Liver (tissue), 9 donors: ENCODE measurements around the gene PRPS2. TPM values are rescaled to one million over a fixed set of nuclear protein-coding genes. Genes with fewer than 3 reads are reported as not detected.
A peak's percentile ranks its signal among the peaks of the same experiment; 100 is the strongest.

Experiments used
- DNase-seq: peaks from one replicate; pipeline ENCODE4 v3.0.0-alpha.2; 2017; ENCODE audit warnings: low spot score
- H3K27ac ChIP-seq, 2 donors: one replicate each; pipeline ENCODE4 v1.7.0; 2013; ENCODE audit warnings: inconsistent platforms in 2 of 2, low read length in 2 of 2, control low read depth in 1 of 2, low read depth in 1 of 2, mild to moderate bottlenecking in 1 of 2
- H3K27me3 ChIP-seq, 4 donors: one replicate each; pipeline versions ENCODE4 v1.6.1 to v1.7.0; 2013; ENCODE audit warnings: low read length in 3 of 4, inconsistent platforms in 1 of 4, mild to moderate bottlenecking in 1 of 4, moderate library complexity in 1 of 4; ENCODE audit not compliant: control insufficient read depth in 4 of 4, insufficient read depth in 4 of 4
- H3K36me3 ChIP-seq, 4 donors: one replicate each; pipeline versions ENCODE4 v1.6.1 to v1.7.0; 2013; ENCODE audit warnings: low read length in 3 of 4, mild to moderate bottlenecking in 3 of 4, low read depth in 1 of 4, moderate library complexity in 1 of 4; ENCODE audit not compliant: control insufficient read depth in 4 of 4, insufficient read depth in 3 of 4
- H3K4me1 ChIP-seq, 4 donors: one replicate each; pipeline versions ENCODE4 v1.6.1 to v1.7.0; 2013; ENCODE audit warnings: low read length in 3 of 4, mild to moderate bottlenecking in 3 of 4, moderate library complexity in 1 of 4; ENCODE audit not compliant: control insufficient read depth in 4 of 4, insufficient read depth in 4 of 4
- H3K4me3 ChIP-seq, 3 donors: one replicate each; pipeline versions ENCODE4 v1.6.1 to v1.7.0; 2013; ENCODE audit warnings: low read length in 3 of 3, control low read depth in 1 of 3, low read depth in 1 of 3, mild to moderate bottlenecking in 1 of 3
- H3K9ac ChIP-seq, 2 donors: one replicate each; pipeline ENCODE4 v1.7.0; 2013; ENCODE audit warnings: low read length in 2 of 2, mild to moderate bottlenecking in 2 of 2, moderate library complexity in 2 of 2, control low read depth in 1 of 2, low read depth in 1 of 2
- H3K9me3 ChIP-seq, 4 donors: one replicate each; pipeline versions ENCODE4 v1.6.1 to v1.7.0; 2013; ENCODE audit warnings: low read length in 3 of 4; ENCODE audit not compliant: control insufficient read depth in 4 of 4
- EGR1 ChIP-seq, 2 donors: IDR thresholded peaks; 2 replicates each; pipeline ENCODE4 v1.6.1; 2016 to 2018; ENCODE audit warnings: antibody characterized with exemption in 2 of 2, low read depth in 2 of 2
- FOXA1 ChIP-seq: IDR thresholded peaks from 2 replicates; pipeline ENCODE4 v1.6.1; 2016; ENCODE audit warnings: antibody characterized with exemption
- FOXA2 ChIP-seq: IDR thresholded peaks from 2 replicates; pipeline ENCODE4 v1.6.1; 2016; ENCODE audit warnings: antibody characterized with exemption
- GABPA ChIP-seq, 2 donors: IDR thresholded peaks in 1 of 2; conservative IDR thresholded peaks in 1 of 2; 2 replicates each; pipeline ENCODE4 v1.6.1; 2016; ENCODE audit warnings: antibody characterized with exemption in 2 of 2, mild to moderate bottlenecking in 1 of 2, moderate library complexity in 1 of 2
- HNF4A ChIP-seq, 2 donors: conservative IDR thresholded peaks; 2 replicates each; pipeline ENCODE4 v1.6.1; 2016; ENCODE audit warnings: antibody characterized with exemption in 2 of 2, mild to moderate bottlenecking in 2 of 2
- HNF4G ChIP-seq: IDR thresholded peaks from 2 replicates; pipeline ENCODE4 v1.6.1; 2016; ENCODE audit warnings: antibody characterized with exemption
- JUND ChIP-seq, 2 donors: IDR thresholded peaks; 2 replicates each; pipeline ENCODE4 v1.6.1; 2016; ENCODE audit warnings: antibody characterized with exemption in 2 of 2
- MAX ChIP-seq: IDR thresholded peaks from 2 replicates; pipeline ENCODE4 v1.6.1; 2016; ENCODE audit warnings: antibody characterized with exemption
- NR2F2 ChIP-seq: IDR thresholded peaks from 2 replicates; pipeline ENCODE4 v1.6.1; 2016; ENCODE audit warnings: antibody characterized with exemption
- RAD21 ChIP-seq, 2 donors: IDR thresholded peaks; 2 replicates each; pipeline ENCODE4 v1.6.1; 2016; ENCODE audit warnings: antibody characterized with exemption in 2 of 2, mild to moderate bottlenecking in 2 of 2
- REST ChIP-seq: IDR thresholded peaks from 2 replicates; pipeline ENCODE4 v1.6.1; 2016; ENCODE audit warnings: antibody characterized with exemption, mild to moderate bottlenecking
- RXRA ChIP-seq, 2 donors: IDR thresholded peaks; 2 replicates each; pipeline ENCODE4 v1.6.1; 2017 to 2018; ENCODE audit warnings: antibody characterized with exemption in 2 of 2, mild to moderate bottlenecking in 1 of 2
- SP1 ChIP-seq: IDR thresholded peaks from 2 replicates; pipeline ENCODE4 v1.6.1; 2018; ENCODE audit warnings: antibody characterized with exemption, mild to moderate bottlenecking
- TAF1 ChIP-seq: conservative IDR thresholded peaks from 2 replicates; pipeline ENCODE4 v1.6.1; 2016; ENCODE audit warnings: antibody characterized with exemption, mild to moderate bottlenecking
- YY1 ChIP-seq: IDR thresholded peaks from 2 replicates; pipeline ENCODE4 v1.6.1; 2016; ENCODE audit warnings: antibody characterized with exemption, mild to moderate bottlenecking
- WGBS: extraction: QIAGEN DNeasy Blood & Tissue Kit; methylation state at CpG from one replicate; pipeline ENCODE4 v1.1.7; 2013; 5-methylcytosine and 5-hydroxymethylcytosine counted together
- polyA plus RNA-seq, 2 donors: library from polyadenylated mRNA; stranded (reverse) in 1 of 2; unstranded in 1 of 2; fragments of 200-250 nt in 1 of 2; fragments of >200 nt in 1 of 2; fragmentation: Nextera tagmentation in 1 of 2; extraction: Ambion mirVana in 1 of 2; gene quantifications; one replicate each; pipeline versions ENCODE4 v1.2.1 to v1.2.3, GENCODE V29; 2013 to 2015
- total RNA-seq, 2 donors: library from RNA; depleted of rRNA; stranded (reverse); fragments of >200 nt; gene quantifications; one replicate each; pipeline ENCODE4 v1.2.3, GENCODE V29; 2014
- TF ChIP-seq, protein P1 (sequence below): fragments of 150-350 bp; IDR thresholded peaks from 2 replicates; pipeline ENCODE4 v1.5.1; 2017; ENCODE audit warnings: improper control_type of control experiment, low read depth, low read length; ENCODE audit not compliant: missing input control
- TF ChIP-seq, protein P2 (sequence below): IDR thresholded peaks from 2 replicates; pipeline ENCODE4 v1.6.1; 2016; ENCODE audit warnings: antibody characterized with exemption
- TF ChIP-seq, protein P3 (sequence below): IDR thresholded peaks from 2 replicates; pipeline ENCODE4 v1.6.1; 2016; ENCODE audit warnings: antibody characterized with exemption
- donor health status: healthy.
- donor health status: healthy.
- donor health status: healthy.
- donor health status: healthy.
- donor health status: healthy.

The PRPS2 gene
- total and polyA plus RNA-seq, 4 donors, result 12.7 to 19.9 (median 13.5) TPM

GRCh38 chrX:12779534-12779933 is 11.7 kb upstream of the PRPS2 start:
- H3K4me1 ChIP-seq, result peaks cover 0 to 4% (median 0%) of the 10 kb centered on the region in 4 donors
- no peak overlapping the region for H3K27ac ChIP-seq
- no peak overlapping the region for H3K9ac ChIP-seq
- TF ChIP-seq SP1, result peak; percentile 15
- TF ChIP-seq, protein P1, sequence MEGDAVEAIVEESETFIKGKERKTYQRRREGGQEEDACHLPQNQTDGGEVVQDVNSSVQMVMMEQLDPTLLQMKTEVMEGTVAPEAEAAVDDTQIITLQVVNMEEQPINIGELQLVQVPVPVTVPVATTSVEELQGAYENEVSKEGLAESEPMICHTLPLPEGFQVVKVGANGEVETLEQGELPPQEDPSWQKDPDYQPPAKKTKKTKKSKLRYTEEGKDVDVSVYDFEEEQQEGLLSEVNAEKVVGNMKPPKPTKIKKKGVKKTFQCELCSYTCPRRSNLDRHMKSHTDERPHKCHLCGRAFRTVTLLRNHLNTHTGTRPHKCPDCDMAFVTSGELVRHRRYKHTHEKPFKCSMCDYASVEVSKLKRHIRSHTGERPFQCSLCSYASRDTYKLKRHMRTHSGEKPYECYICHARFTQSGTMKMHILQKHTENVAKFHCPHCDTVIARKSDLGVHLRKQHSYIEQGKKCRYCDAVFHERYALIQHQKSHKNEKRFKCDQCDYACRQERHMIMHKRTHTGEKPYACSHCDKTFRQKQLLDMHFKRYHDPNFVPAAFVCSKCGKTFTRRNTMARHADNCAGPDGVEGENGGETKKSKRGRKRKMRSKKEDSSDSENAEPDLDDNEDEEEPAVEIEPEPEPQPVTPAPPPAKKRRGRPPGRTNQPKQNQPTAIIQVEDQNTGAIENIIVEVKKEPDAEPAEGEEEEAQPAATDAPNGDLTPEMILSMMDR, result no peak
- TF ChIP-seq GABPA (IDR thresholded peaks at IDR 0.05 in 1 of 2, conservative IDR thresholded peaks at IDR 0.05 in 1 of 2), result no peak
- TF ChIP-seq JUND (IDR thresholded peaks at IDR 0.05), result peak; percentile 15 to 22
- peak; percentile 54 for TF ChIP-seq YY1
- no peak for TF ChIP-seq FOXA1
- no peak for TF ChIP-seq HNF4A (conservative IDR thresholded peaks at IDR 0.05)
- TF ChIP-seq EGR1 (IDR thresholded peaks at IDR 0.05; ENCODE audit: low read depth in 2 of 2), result no peak
- TF ChIP-seq FOXA2, result no peak
- no peaks in the 10 kb centered on the region for H3K9me3 ChIP-seq
- 12% methylated on average over 4 of the region's 4 CpGs for WGBS
- H3K36me3 ChIP-seq, result no peaks in the 10 kb centered on the region
- no peaks in the 10 kb centered on the region for H3K27me3 ChIP-seq
- no peak for DNase-seq
- H3K4me3 ChIP-seq, result no peak overlapping the region

DNA sequence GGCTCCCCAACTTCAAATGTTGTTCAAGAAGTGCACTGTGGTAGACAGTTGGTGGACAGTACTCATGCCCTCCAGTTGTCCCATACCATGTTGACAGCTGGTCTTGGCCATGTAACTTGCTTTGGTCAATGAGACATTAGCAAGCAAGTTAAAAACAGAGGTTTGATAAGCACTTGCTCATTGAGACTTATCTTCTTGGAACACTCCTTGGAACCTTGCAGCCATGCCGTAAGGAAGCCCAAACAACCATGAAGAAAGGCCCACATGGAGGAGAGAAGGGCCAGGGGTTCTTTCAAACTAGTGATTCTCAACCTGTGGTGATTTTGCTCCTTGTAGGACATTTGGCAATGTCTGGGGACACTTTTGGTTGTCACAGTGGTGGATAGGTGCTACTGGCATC is 2.6 kb upstream of the PRPS2 start:
- no peak for TF ChIP-seq HNF4A (conservative IDR thresholded peaks at IDR 0.05)
- no peak for TF ChIP-seq RXRA (IDR thresholded peaks at IDR 0.05)
- no peak for TF ChIP-seq YY1
- TF ChIP-seq JUND (IDR thresholded peaks at IDR 0.05), result no peak
- no peak for TF ChIP-seq FOXA2
- no peak for TF ChIP-seq HNF4G
- TF ChIP-seq SP1, result no peak
- TF ChIP-seq REST, result no peak
- no peak for TF ChIP-seq TAF1
- TF ChIP-seq EGR1 (IDR thresholded peaks at IDR 0.05; ENCODE audit: low read depth in 2 of 2), result no peak
- TF ChIP-seq, protein P1, result no peak
- no peak for TF ChIP-seq MAX
- no peak for TF ChIP-seq NR2F2
- TF ChIP-seq RAD21 (IDR thresholded peaks at IDR 0.05), result no peak
- TF ChIP-seq, protein P2, sequence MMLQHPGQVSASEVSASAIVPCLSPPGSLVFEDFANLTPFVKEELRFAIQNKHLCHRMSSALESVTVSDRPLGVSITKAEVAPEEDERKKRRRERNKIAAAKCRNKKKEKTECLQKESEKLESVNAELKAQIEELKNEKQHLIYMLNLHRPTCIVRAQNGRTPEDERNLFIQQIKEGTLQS, result no peak
- TF ChIP-seq, protein P3, sequence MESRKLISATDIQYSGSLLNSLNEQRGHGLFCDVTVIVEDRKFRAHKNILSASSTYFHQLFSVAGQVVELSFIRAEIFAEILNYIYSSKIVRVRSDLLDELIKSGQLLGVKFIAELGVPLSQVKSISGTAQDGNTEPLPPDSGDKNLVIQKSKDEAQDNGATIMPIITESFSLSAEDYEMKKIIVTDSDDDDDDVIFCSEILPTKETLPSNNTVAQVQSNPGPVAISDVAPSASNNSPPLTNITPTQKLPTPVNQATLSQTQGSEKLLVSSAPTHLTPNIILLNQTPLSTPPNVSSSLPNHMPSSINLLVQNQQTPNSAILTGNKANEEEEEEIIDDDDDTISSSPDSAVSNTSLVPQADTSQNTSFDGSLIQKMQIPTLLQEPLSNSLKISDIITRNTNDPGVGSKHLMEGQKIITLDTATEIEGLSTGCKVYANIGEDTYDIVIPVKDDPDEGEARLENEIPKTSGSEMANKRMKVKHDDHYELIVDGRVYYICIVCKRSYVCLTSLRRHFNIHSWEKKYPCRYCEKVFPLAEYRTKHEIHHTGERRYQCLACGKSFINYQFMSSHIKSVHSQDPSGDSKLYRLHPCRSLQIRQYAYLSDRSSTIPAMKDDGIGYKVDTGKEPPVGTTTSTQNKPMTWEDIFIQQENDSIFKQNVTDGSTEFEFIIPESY, result no peak
- no peak for TF ChIP-seq GABPA (IDR thresholded peaks at IDR 0.05 in 1 of 2, conservative IDR thresholded peaks at IDR 0.05 in 1 of 2)
- TF ChIP-seq FOXA1, result no peak
- H3K36me3 ChIP-seq, result no peaks in the 10 kb centered on the region
- 94% methylated on average over 1 of the region's 1 CpG for WGBS
- H3K9ac ChIP-seq, result no peak overlapping the region
- no peak overlapping the region for H3K4me3 ChIP-seq
- no peaks in the 10 kb centered on the region for H3K27me3 ChIP-seq
- H3K4me1 ChIP-seq, result peaks cover 0 to 3% (median 0%) of the 10 kb centered on the region in 4 donors
- H3K27ac ChIP-seq, result no peak overlapping the region
- H3K9me3 ChIP-seq, result peaks cover 0 to 2% (median 0%) of the 10 kb centered on the region in 4 donors
- no peak for DNase-seq
